Skeletal muscle tissue (tissue), 4 donors: Measurements from ENCODE around the gene POMT1. TPM values are rescaled to one million over a fixed set of nuclear protein-coding genes. Genes with fewer than 3 reads are reported as not detected.

ENCODE experiments used
- H3K27ac ChIP-seq: one replicate; pipeline ENCODE4 v1.7.0; 2013; ENCODE audit warnings: mild to moderate bottlenecking, low read depth, low read length, inconsistent platforms
- H3K27me3 ChIP-seq, 3 donors: one replicate each; pipeline ENCODE4 v1.7.0; 2013; ENCODE audit warnings: low read length in 3 of 3; ENCODE audit not compliant: control insufficient read depth in 3 of 3, insufficient read depth in 3 of 3
- H3K36me3 ChIP-seq, 3 donors: one replicate each; pipeline ENCODE4 v1.7.0; 2013; ENCODE audit warnings: low read length in 3 of 3; ENCODE audit not compliant: control insufficient read depth in 3 of 3, insufficient read depth in 3 of 3
- H3K4me1 ChIP-seq, 3 donors: one replicate each; pipeline ENCODE4 v1.7.0; 2013; ENCODE audit warnings: low read length in 3 of 3, mild to moderate bottlenecking in 3 of 3; ENCODE audit not compliant: control insufficient read depth in 3 of 3, insufficient read depth in 3 of 3
- H3K4me3 ChIP-seq, 3 donors: one replicate each; pipeline ENCODE4 v1.7.0; 2013; ENCODE audit warnings: low read length in 3 of 3
- H3K9ac ChIP-seq, 3 donors: one replicate each; pipeline ENCODE4 v1.7.0; 2013; ENCODE audit warnings: low read length in 3 of 3, mild to moderate bottlenecking in 3 of 3, moderate library complexity in 2 of 3, low read depth in 1 of 3
- H3K9me3 ChIP-seq, 3 donors: one replicate each; pipeline ENCODE4 v1.7.0; 2013; ENCODE audit warnings: low read length in 3 of 3; ENCODE audit not compliant: control insufficient read depth in 3 of 3
- total RNA-seq: library from RNA; depleted of rRNA; stranded (reverse); fragments of >200 nt; gene quantifications from one replicate; pipeline ENCODE4 v1.2.3, GENCODE V29; 2014
- donor health status: Osteomylitis.

Gene POMT1
- total RNA-seq, 1 donor from 2014 or later, result 18.8 TPM

DNA sequence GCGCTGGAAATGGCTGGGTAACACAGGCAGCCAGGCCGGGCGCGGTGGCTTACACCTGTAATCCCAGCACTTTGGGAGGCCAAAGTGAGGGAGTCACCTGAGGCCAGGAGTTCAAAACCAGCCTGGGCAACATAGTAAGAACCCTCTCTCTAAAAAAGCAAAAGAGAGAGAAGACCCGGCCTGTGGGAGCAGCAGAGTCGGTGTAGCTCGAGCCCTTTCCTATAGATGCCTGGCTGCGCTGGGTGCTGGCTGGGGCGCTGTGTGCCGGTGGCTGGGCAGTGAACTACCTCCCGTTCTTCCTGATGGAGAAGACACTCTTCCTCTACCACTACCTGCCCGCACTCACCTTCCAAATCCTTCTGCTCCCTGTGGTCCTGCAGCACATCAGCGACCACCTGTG, 19.1 kb downstream of the POMT1 start:
- Histone ChIP-seq H3K9ac (no peak overlapping the region), H3K27me3 (no peaks in the 10 kb centered on the region), H3K4me3 (no peak overlapping the region), H3K27ac (no peak overlapping the region), H3K36me3 (peaks cover 80 to 86% (median 82%) of the 10 kb centered on the region in 3 donors), H3K9me3 (no peaks in the 10 kb centered on the region), H3K4me1 (peaks cover 10 to 15% (median 14%) of the 10 kb centered on the region in 3 donors)

DNA sequence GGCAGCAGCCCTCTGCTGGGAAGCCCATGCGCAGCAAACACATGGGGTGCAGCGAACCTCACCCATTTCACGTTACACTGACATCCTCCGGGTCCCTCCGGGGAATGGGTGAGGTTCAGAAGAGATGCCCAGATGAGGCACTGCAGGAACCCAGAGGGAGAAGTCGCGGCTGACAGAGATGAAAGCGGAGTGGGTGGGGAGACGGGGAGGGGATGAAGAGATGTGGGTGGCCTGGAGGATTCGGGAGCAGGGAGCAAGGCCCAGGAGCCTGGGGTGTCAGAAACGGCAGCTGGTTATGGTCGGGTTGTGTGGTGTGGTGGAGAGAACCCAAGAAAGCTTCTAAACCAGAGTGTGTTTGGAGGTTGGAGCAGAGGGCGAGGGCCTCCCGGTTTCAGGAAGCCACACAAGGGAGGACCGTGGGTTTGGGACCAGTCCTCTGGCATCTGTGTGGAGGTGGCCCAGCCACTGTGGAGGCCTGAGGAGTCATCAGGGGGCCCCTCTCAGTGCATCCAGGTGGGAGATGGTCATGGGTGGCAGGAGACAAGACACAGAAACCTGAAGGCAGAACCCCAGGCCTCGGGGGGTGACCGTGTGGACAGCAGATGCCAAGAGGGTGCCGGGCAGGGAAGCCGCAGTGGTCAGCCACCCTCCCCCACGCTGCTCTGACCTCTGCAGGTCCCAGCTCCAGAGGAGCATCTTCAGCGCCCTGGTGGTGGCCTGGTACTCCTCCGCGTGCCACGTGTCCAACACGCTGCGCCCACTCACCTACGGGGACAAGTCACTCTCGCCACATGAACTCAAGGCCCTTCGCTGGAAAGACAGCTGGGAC, 19.8 kb downstream of the POMT1 start:
- Histone ChIP-seq H3K4me1 (peaks cover 9 to 13% (median 12%) of the 10 kb centered on the region in 3 donors), H3K27ac (no peak overlapping the region), H3K9me3 (no peaks in the 10 kb centered on the region), H3K9ac (no peak overlapping the region), H3K36me3 (peaks cover 79 to 87% (median 83%) of the 10 kb centered on the region in 3 donors), H3K27me3 (no peaks in the 10 kb centered on the region), H3K4me3 (no peak overlapping the region)

DNA sequence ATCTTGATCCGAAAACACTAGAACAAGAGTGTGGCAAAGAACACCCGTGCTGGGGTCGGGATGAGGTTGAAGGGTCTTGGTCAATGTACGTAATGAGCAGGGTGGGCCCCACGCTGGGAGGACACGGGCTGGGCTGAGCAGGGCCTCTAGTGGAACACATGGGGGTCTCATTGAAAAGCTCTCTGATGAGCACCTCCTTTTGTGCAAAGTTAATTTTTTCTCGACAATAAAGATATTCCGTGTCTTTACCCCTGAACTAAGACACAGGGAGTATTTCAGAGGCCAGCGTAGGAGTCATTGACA, 20.3 kb downstream of the POMT1 start:
- no peaks in the 10 kb centered on the region for H3K27me3 ChIP-seq
- no peak overlapping the region for H3K9ac ChIP-seq
- H3K36me3 ChIP-seq, result peaks cover 81 to 89% (median 83%) of the 10 kb centered on the region in 3 donors
- H3K4me1 ChIP-seq, result peaks cover 5 to 7% (median 6%) of the 10 kb centered on the region in 3 donors
- no peaks in the 10 kb centered on the region for H3K9me3 ChIP-seq
- H3K4me3 ChIP-seq, result no peak overlapping the region
- no peak overlapping the region for H3K27ac ChIP-seq

DNA sequence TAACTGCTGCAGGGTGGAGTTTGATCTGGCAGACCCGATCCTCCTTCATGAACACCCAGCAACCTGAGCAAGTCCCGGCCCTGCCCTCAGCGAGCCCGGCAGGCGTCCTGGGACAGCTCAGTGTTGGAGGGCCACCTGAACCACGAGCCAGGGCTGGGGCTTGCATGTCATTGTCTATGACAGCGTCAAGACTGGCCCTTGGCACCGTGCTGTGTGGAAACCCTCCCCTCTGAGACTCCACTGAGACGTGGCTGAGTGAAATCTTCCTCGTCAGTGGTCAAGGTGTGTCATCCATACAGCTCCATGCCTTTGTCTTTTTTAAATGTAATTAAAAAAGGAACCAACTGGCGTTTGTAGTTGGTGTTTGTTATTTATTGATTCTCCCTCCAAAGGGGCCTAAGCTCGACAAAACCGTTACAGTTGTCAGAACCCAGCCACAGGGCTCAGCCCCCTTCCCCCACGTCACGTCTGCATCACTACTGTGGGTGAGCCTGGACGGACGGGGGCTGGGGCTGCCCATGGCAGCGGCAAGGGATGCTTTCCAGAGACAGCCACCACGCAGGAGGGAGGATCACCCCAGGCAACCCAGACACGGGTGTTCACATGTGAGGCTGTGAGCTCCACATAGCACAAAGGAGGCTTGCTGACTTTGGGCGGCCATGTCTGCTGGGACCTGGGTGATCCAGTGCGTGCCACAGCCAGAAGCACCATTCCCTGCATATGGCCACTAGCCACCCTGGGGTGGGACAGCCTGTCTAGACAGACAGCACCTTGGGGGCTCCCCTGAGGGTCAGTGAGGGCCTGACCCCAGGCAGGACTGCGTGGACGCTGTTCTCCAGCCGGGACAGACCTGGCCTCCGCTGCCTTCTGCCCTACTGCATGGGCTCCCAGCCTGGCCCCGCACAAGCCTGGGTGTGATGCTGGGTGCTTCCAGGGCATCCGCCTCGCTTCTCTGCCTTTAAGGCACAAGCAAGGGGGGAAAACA, 21.0 kb downstream of the POMT1 start:
- Histone ChIP-seq H3K4me1 (peaks cover 0 to under 1% (median 0%) of the 10 kb centered on the region in 3 donors), H3K36me3 (peaks cover 77 to 91% (median 81%) of the 10 kb centered on the region in 3 donors), H3K4me3 (no peak overlapping the region), H3K9ac (no peak overlapping the region), H3K27ac (no peak overlapping the region), H3K27me3 (no peaks in the 10 kb centered on the region), H3K9me3 (no peaks in the 10 kb centered on the region)

DNA sequence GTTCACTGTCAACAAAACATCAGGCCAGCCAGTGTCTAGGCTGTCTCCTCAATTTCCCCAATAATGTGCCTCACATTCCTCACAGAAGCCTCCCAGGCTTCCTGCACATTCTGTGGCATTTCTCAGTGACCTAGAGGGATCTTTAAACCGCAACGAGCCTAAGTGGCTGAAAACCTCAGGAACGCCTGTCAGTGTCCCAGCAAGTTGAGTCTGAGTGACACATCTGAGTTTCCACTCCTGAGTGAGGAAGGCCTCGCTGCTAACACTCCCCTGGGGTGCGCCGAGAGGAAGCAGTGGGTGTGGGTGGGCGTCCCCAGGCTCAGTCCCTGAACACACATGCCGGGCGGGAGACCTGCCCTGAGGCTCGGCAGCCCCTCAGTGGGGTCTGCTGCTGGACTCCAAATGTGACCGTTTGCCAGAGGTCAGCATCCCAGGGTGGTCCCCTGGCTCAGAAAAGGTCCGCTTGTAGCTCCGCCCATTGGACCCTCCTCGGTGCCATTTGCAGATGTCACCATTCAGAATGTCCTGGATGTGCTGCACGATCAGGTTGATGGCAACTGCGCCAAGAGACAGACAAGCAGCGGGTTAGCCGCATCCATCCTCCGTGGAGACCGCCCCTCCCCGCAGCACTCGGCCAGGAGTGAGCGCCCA, 22.1 kb downstream of the POMT1 start:
- H3K4me1 ChIP-seq, result peaks cover 1 to 4% (median 3%) of the 10 kb centered on the region in 3 donors
- peaks cover 76 to 91% (median 81%) of the 10 kb centered on the region in 3 donors for H3K36me3 ChIP-seq
- H3K9me3 ChIP-seq, result no peaks in the 10 kb centered on the region
- no peak overlapping the region for H3K27ac ChIP-seq
- H3K27me3 ChIP-seq, result no peaks in the 10 kb centered on the region
- no peak overlapping the region for H3K4me3 ChIP-seq
- no peak overlapping the region for H3K9ac ChIP-seq

DNA sequence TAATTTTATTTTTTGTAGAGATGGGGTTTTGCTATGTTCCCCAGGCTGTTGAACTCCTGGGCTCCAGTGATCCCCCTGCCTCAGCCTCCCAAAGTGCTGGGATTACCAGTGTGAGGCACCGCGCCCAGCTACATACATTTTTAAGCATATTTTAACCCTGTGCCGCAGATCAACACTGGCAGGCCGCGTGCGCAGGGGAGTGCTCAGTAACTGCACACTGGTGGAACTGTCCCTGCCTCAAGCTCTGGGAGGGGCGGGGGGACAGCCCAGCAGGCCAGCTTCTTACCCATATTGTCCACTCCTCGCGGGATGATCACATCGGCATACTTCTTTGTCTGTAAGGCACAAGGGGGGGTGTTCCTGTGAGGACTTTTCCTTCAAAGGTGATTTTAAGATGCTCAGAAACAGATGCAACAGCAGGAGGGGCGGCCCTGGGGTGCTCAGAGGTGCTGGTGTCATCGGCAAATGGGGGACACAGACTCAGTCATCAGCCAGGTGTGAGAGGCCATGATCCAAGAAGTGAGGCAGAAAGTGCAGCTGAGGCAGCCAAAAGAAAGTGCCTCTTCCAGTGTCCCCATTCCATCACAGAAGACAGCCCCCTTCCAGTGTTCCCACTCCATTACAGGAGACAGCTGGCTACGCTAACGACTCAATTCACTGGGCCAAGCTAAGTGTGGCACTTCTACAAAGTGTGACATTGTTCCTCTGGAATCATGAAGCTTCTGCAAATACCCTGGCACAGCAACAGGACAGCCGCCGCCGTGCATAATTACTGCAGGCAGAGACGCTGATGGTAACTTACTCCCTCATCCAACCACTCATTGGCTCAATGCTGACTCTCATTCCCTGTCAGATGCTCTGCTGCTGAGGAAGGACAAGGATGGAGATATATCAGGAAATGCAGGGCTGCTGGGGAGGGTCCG, 23.2 kb downstream of the POMT1 start:
- peaks cover 69 to 80% (median 75%) of the 10 kb centered on the region in 3 donors for H3K36me3 ChIP-seq
- peaks cover 9 to 12% (median 11%) of the 10 kb centered on the region in 3 donors for H3K4me1 ChIP-seq
- H3K4me3 ChIP-seq, result no peak overlapping the region
- no peaks in the 10 kb centered on the region for H3K27me3 ChIP-seq
- H3K9me3 ChIP-seq, result no peaks in the 10 kb centered on the region
- H3K9ac ChIP-seq, result no peak overlapping the region
- no peak overlapping the region for H3K27ac ChIP-seq

DNA sequence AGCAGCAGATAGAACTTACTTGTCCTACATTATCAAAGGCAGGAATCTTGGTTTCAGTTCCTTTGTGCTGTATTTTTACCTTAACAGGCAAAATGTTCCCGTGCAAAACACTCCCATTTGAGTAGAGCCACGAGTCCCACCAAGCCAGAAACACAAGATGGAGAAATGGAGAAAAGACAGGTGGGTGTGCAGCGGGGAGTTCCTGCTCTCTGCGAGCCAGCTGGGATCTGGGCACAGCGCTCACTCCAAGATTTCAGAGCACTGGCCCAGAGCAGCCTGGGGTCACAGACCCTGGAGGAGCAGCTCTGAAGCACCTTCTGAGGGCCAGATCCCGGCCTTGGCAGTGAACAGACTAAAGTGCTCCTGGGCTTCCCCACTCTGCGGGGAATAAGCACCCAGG, 25.5 kb downstream of the POMT1 start:
- peaks cover 48 to 57% (median 55%) of the 10 kb centered on the region in 3 donors for H3K36me3 ChIP-seq
- H3K27ac ChIP-seq, result no peak overlapping the region
- H3K27me3 ChIP-seq, result no peaks in the 10 kb centered on the region
- H3K4me1 ChIP-seq, result peaks cover 9 to 17% (median 11%) of the 10 kb centered on the region in 3 donors
- no peaks in the 10 kb centered on the region for H3K9me3 ChIP-seq
- no peak overlapping the region for H3K9ac ChIP-seq
- H3K4me3 ChIP-seq, result no peak overlapping the region

DNA sequence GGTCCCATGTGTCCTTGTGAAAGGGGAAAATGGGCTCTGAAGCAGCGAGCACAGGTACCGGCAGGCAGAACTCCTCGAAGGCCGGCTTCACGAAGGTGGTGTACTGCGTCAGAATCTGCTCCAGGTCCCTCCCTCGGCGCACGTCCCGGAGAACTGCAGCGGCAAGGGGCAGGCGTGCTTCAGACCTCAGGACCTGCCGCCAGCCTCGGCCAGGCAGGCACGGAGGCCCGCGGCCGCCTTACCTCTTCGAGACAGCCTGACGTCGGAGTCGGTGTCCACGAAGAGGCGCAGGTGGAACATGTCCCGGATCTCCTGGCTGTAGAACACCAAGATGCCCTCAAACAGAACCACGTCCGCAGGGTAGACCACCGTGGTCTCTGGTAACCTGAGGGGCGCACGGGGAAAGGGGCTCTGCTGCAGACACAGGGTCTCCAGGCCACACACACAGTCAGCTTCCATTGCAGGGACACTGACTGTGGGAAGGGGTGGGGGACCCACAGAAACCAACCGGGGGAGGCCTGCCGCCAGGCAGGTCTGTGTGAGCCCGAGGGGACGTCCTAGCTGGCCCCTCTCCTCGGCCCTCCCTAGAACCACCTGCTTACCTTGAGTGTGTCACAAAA, 26.3 kb downstream of the POMT1 start:
- Histone ChIP-seq H3K9ac (no peak overlapping the region), H3K9me3 (no peaks in the 10 kb centered on the region), H3K27ac (no peak overlapping the region), H3K4me1 (peaks cover 9 to 17% (median 11%) of the 10 kb centered on the region in 3 donors), H3K27me3 (no peaks in the 10 kb centered on the region), H3K36me3 (peaks cover 41 to 49% (median 49%) of the 10 kb centered on the region in 3 donors), H3K4me3 (no peak overlapping the region)
